Raji (cell line): ENCODE data around the gene PIP5KL1.

Source experiments
- POLR2A ChIP-seq: IDR thresholded peaks from 2 replicates; pipeline ENCODE4 v1.6.1; 2011; ENCODE audit warnings: low read depth, low read length, control low read depth; ENCODE audit not compliant: insufficient read depth

Gene PIP5KL1

DNA sequence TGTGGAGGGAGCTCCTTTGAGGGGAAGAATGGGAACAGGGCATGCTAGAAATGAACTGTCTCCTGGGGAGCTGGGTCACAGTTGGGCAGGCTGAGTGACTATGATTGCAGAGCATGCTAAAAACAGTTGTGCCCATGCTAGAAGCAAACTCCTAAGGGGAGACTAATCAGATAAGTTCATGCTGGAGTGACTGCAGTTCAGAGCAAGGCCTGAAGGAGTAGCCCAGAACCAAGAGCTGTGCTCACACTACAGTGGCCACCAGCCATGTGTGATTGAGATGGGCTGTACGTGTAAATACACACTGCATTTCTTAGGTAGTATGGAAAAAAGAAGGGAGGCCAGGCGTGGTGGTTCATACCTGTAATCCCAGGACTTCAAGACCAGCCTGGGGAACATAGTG lies 42.8 kb downstream of the PIP5KL1 start:
- no peak for TF ChIP-seq POLR2A

DNA sequence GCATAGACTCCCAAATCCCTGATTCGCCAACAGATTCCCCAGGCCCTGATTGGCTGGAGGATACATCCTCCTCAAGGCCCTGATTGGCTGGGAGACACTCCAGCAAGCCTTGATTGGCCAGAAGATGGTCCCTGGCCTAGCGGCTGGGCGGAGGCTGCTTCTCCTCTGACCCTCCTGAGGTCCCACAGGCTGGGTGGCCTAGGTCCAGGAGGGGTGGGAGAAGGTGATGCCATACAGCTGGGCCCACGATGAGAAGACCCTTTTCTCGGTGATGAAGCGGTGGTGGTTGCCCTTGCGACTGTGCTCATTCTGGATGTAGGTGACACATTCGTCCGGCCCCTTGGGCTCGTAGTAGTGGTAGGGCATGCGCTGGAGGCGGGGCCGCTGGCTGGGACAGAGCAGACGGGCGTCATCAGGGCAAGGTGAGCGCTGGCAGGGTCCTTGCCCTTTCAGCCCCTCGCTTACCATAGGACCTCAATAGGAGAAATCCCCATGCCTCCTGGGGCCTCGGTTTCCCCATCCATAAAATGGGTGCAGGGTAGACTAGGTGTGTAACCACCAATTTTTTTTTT lies 44.1 kb downstream of the PIP5KL1 start:
- TF ChIP-seq POLR2A: no peak

DNA sequence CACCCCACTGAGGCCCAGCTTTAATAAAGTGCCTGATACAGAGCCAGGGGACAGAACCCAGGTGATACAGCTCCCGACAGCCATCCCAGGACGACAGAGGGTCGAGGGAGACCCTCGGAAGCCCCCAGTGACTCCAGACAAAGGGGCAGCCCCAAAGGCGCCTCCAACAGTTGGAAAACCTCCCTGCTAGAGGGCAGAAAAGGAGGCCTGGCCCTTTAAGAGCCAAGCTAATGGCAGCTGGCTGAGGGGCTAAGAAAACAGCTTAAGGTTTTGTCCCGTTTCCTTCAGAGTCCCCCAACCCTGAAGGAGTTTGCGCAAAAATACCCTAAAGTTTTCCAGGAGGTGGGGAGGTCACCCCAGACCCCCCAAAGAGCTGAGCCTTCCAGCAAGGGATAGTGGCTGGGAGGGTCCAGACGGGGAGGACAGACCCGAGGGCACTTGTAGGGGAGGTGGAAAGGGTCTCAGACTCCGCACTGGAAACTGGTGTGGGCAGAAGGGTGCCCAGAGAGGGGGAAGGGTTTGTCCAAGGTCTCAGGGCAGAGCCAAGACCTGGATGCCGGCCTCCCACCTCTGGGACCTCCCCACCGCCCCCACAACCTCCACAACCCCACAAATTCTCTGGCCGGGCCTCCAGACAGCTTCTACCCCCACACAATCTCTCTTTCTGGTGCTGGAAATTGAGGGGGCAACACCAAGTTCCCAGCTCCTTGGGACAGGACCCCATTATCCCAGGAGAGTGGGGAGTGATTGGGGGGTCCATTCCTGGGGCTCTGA lies 44.9 kb downstream of the PIP5KL1 start:
- no peak for TF ChIP-seq POLR2A

DNA sequence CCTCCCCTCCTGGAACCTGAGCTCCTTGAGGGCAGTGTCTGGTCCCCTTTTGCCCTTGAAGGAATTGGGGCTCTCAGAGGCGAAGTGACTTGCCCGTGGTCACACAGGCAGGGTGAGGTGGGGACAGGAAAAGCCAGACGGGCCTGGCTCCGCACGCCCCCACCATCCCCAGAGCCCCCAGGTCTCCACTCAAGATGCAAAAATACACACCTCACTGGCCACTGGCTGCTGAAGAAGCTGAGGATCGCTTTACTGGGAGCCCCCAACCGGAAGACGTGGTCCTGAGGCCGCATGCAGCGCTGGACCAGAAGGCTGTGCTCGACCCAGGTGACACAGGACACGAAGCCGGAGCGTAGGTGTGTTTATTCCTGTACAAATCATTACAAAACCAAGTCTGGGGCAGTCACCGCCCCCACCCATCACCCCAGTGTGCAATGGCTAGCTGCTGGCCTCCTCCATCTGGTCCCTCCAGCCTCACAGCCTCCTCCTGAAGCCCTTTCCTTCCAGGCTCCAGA lies 45.5 kb downstream of the PIP5KL1 start:
- TF ChIP-seq POLR2A: no peak

DNA sequence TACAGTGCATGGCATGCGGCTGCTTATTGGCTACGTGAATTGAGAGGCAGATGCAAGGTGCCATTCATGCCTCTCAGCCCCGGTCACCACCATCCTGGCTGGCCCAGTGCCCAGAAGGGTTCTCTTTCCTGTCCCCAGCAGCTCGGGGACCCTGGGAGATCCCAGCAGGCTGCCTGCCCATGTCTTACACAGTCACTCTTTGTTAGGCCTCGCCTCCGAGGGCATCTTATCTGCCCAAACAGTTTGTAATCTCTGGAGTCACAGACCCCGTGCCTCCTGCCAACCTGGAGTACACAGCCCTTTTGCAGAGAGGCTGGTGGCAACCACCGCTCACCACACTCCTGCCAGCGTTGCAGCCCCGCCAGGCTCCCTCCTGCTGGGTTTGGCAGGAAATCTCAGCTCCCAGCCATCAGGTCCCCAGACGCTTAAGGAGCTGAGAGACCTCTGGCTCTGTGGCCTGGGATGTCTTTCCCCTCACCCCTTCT lies 46.1 kb downstream of the PIP5KL1 start:
- no peak for TF ChIP-seq POLR2A

DNA sequence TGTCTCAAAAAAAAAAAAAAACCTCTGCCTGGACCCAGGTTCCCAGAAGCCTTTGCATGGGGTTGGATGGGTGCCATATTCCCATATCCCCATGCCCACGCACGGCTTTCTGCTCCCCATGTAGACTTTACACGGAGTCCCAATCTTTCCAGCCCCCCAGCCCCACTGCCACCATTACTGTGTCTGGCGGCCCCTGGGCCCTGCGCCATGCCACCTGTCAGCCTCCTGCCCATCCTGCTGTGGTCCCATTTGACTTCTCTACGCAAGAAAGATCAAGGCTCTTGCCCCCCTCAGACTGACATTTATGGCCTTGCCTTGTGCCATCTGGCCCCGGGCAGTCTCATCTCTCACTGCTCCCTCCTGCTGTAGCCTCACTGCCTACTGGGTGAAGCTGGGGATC lies 46.6 kb downstream of the PIP5KL1 start:
- no peak for TF ChIP-seq POLR2A

DNA sequence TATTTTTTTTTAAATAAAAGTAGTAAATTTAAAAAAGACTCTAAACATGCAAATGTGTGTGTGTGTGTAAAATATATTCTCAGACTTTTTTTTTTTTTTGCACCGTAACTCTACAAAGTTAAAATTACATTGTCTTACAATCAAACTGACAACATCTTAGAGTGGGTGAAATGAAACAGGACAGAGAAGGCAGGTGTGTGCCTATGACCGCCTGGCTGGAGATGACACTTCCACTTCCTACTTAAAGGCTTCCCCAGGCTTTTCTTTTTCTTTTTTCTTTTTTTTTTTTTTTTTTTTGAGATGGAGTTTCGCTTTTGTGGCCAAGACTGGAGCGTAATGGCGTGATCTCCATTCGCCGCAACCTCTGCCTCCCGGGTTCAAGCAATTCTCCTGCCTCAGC lies 50.4 kb downstream of the PIP5KL1 start:
- TF ChIP-seq POLR2A: no peak

DNA sequence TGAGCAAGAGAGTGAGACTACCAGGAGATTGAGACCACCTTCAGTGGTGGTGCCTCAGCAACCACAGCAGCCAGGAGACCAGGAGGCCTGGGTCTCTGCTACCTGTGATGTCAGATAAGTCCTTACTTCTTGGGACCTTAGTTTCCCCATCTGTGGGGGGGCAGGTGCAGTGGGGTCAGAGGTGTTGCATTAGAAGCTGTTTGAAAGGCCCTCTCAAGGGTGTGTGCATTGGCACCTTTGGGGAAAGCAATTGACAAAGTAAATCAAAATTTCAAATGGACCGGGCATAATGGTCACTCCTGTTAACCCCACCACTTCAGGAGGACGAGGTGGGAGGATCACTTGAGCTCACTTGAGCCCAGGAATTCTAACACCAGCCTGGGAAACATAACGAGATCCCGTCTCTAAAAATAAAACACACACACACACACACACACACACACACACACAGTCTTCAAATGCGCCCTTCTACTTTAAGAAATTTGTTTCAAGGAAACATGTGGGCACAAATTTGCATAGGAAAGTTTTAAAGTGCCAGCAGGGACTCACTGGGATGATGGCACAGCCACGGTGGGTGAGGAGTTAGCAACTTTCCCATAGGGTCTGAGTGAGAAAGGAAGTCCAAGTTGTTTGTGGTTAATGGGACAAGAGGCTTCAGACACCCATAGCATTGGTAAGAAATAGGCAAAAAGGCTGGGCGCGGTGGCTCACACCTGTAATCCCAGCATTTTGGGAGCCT lies 51.8 kb downstream of the PIP5KL1 start:
- TF ChIP-seq POLR2A: no peak

DNA sequence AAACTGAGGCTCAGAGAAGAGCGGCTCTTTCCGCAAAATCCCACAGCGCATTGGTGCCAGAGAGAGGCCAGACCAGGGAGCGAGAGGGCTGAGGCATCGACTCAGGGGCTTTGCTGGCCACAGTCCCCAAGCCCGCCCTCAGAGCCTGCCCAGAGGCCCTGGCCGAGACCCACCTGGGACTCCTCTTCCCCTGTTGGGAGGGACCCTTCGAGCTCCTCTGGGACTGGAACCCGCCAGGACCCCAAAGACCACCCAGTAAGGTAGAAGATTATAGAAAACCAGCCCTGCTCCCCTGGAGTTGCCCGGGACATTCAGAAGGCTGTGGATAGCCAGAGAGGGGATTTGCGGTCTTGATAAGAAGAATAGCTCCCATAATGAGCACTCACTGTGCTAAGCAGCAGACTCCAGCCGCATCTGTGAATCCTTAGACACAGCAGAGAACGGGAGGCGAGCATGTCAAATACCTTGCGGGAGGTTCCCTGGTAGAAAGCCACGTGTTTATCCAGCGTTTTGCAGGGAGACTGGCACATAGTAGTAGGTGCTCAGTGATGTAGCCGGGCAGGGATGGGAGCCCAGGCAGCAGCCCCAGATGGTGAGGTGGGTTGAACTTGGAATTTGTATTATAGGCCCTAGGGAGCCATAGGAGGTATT lies 52.5 kb downstream of the PIP5KL1 start:
- no peak for TF ChIP-seq POLR2A

DNA sequence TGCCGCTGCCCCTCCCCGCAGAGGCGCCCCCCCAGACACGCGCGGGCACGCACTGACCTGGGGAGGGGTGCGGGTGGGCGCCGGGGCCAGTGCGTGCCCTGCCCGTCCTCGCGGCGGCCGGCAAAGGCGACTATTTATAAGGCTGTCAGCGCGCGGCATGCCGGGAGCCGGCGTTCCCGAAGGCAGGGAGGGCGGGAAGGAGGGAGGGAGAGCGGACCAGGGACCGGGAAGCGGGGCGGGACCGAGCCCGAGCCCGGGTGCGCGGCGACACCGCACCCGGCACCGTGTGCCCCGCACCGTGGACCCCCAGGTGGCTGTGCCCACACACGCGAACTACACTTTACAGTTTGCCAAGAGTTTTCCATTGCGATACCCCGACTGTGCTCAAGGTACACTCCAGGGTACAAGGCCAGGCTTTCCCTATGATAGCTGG lies 53.0 kb downstream of the PIP5KL1 start, which contains the start of gene AK1:
Gene AK1 (minus strand): TSS at position 110 of the 433 bp plus-strand sequence. CDS start 3,058 bp downstream, outside the sequence.
- TF ChIP-seq POLR2A: no peak

DNA sequence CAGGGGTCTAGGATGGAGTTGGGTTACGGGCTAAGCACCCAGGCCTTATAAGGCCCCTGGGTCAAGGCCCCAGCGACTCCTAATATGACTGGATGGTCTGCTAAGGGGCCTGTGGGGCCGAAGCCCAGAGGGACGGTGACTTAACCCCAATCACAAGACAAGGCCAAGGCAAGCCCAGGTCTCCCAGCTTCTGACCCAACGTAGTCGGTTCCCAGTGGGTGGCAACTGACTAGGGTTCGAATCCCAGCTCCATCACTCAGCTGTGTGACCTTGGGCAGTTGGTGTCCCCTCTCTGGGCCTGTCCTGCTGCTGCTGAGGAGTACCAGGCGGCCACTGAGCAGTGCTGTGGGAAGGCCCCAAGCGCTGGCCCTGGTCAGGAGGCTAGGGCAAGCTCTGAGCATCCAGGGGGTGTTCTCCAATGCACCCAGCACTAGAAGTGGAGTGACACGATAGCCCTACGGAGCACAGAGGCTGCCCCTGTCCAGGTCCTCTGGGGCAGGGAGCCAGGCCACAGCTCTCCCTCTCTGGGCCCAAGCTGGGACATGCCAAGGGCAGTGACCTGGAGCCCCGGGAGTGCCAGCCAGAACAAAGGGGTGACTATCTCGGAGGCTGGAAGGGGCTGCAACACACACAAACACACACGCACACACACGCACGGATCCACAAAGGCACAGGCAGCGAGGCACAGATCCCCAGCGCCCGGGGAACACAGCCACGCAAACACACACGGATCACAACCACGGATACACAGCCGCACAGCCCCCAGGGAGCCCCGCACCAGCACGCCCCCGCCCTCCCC lies 53.6 kb downstream of the PIP5KL1 start:
- no peak for TF ChIP-seq POLR2A

DNA sequence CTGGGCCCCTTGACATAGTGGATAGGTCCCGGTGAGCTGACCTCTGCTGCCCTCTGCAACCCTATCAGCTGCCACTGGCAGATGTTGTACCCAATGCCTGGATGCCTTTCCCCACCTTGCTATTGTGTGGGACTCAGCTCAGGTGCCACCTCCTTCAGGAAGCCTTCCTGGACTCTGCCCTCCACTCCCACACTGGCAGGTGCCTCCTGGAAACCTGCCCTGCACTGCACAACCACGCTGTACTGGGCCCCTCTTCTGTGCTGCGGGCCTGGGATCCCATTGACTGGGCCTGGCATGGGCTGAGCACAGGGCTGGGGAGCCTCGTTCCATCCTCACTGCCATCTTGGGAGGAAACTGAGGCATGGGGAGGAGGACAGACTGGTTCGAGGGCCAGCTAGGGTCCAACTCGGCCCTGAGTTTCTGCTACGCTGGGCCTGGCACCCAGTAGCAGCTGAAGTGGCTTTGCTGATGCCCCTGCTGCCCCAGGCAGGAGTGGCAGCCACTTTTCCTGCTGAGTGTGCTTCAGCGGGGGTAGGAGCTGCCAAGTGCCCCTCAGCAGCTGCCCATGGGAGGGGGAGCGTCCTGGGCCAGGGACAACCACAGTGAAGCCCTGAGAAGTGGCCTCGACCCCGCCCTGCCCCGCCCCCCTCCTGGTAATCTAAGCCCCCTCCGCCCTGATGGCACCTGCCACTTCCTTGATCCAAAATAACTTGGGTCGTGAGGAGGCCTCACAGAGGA lies 54.4 kb downstream of the PIP5KL1 start:
- TF ChIP-seq POLR2A: no peak

DNA sequence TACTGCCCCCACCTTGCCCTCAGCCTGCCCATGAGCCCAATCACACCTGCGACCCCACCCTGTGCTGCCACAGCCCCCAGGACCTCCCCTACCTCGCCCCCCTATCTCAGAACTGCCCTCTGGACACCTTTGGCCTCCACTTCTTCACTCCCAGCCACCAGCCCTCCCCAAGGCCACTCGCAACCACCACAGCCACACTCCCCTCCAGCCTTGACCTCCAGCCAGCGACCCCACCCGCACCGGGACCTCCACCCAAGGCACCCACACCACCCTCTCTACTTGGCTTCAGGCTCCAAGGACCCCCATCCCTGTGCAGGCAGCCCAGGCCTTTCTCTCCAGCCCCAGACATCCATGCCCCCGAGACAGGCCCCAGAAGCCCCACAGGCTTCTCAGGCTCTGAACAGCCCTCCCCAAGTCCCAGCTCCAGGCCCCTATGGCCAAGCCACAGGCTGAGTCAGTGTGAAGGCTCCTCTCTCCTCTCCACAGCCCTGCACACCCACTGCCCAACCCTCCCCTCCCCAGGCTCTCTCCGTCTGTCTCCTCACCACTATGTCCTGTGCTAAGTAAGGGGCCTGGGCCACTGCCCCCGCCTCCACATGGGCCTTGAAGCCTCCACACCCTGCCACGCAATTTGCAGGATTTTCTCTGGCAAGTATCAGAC lies 55.1 kb downstream of the PIP5KL1 start:
- TF ChIP-seq POLR2A: no peak
